ENCODE data around the gene ZNF169.
"Not testable (repeated sequence)": the region's sequence is repeated elsewhere in the genome, so short reads cannot be mapped to it uniquely, and the experiment has no call there.

The ZNF169 gene

GRCh38 chr9:94348754-94349153, 89.7 kb downstream of the ZNF169 start:
- not testable (repeated sequence) for DNase-seq (ENCODE audit: low spot score)
